Mucosa of gallbladder (tissue), 1 donor: Measurements from ENCODE around the gene PINLYP. TPM values are rescaled to one million over a fixed set of nuclear protein-coding genes. Genes with fewer than 3 reads are reported as not detected.
A peak's percentile ranks its signal among the peaks of the same experiment; 100 is the strongest.
"Not testable (repeated sequence)": the region's sequence is repeated elsewhere in the genome, so short reads cannot be mapped to it uniquely, and the experiment has no call there.

Experiments used
- DNase-seq: peaks from one replicate; pipeline ENCODE4 v3.0.0-alpha.2; 2020; ENCODE audit warnings: low spot score
- total RNA-seq: library from RNA; stranded (reverse); gene quantifications from one replicate; pipeline ENCODE4 v1.2.1, GENCODE V29; 2021
- donor health status: DM: no; HTN: no; CAD: no.

The PINLYP gene
- total RNA-seq, 1 donor from 2014 or later, result 13.3 TPM

DNA sequence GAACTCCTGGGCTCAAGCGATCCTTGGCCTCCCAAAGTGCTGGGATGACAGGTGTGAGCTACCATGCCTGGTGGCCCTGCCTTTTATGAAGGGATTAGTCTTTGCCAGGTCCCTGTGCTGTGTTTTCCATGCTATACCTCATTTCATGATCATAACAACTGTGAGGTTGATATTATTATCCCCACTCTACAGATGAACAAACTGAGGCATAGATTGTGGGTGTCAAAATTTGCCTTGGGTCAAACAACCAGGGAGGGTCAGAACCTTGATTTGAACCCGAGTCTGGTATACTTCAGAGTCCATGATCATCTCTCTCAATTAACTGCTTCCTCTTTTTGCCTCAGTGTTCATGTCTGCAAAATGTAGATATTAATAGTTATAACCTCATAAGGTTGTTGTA, 6.9 kb downstream of the PINLYP start:
- no peak for DNase-seq

DNA sequence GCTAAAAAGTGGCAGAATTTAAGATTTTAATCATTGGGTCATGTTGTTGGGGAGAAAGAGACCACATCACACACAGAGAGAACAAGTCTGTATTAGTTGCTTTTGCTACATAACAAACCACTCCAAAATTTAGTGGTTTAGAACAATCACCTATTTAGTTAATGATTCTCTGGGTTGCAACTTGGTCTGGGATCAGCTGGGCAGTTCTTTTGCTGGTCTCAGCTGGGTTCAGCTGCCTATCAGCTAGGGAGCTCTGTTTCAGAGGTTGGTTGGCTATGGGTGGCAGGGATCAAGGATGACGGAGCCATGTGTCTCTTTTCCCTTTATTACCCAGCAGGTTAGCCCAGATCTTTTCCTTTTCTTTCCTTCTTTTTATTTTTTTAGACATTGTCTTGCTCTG, 8.9 kb downstream of the PINLYP start:
- no peak for DNase-seq

DNA sequence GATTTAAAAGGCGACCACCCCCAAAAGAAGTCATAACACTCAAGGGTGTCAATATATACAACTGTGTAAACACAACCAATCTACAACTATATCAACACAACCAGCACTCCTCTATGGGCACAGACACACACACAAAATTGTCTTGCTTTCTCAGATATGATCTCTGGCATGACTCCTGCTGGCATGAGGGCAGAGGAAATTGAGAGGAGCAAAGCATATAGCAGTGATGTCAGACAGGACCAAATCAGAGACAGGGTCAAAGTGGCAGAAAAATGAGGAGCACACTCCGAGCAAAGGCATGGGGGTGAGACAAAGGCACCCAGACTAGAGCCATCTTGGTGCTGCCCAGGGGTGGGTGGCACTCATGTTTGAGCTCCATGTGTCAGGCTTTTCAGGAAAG, 10.7 kb downstream of the PINLYP start:
- DNase-seq, result no peak

DNA sequence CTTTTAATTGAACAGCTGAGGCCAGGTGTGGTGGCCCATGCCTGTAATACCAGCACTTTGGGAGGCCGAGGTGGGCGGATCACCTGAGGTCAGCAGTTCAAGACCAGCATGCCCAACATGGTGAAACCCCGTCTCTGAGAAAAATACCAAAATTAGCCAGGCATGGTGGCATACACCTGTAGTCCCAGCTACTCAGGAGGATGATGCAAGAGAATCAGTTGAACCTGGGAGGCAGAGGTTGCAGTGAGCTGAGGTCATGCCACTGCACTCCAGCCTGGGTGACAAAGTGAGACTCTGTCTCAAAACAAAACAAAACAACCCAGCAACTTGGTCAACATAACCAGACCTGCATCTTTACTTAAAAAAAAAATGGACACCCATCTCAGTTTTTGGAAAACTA, 11.4 kb downstream of the PINLYP start:
- DNase-seq, result not testable (repeated sequence)

DNA sequence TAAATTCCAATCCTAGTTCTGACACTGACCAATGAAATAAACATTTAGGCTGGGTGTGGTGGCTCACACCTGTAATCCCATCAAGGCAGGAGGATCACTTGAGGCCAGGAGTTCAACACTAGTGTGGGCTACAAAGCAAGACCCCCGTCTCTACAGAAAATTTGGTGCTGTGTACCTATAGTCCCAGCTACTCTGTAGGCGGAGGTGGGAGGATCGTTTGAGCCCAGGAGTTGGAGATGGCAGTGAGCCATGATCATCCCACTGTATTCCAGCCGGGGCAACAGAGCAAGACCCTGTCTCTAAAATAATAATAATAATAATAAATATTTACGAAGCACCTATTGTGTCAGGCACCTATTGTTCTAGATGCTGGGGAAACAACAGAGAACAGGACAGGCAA, 13.7 kb downstream of the PINLYP start:
- DNase-seq, result no peak

DNA sequence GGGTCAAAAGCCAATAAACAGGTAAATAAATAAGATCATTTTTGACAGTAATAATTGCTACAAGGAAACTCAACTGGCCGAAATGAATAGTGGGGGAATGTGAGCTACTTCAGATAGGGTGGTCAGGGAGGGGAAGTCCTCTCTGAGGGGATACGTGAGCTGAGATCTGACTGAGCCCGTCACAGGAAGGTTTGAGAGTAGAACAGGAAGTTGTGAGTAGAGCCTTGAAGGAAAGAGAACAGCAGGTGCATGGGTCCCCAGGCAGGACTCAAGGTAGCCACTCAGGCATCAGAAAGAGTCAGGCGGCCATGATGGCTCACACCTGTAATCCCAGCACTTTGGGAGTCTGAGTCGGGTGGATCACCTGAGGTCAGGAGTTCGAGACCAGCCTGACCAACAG, 14.1 kb downstream of the PINLYP start:
- DNase-seq, result no peak

DNA sequence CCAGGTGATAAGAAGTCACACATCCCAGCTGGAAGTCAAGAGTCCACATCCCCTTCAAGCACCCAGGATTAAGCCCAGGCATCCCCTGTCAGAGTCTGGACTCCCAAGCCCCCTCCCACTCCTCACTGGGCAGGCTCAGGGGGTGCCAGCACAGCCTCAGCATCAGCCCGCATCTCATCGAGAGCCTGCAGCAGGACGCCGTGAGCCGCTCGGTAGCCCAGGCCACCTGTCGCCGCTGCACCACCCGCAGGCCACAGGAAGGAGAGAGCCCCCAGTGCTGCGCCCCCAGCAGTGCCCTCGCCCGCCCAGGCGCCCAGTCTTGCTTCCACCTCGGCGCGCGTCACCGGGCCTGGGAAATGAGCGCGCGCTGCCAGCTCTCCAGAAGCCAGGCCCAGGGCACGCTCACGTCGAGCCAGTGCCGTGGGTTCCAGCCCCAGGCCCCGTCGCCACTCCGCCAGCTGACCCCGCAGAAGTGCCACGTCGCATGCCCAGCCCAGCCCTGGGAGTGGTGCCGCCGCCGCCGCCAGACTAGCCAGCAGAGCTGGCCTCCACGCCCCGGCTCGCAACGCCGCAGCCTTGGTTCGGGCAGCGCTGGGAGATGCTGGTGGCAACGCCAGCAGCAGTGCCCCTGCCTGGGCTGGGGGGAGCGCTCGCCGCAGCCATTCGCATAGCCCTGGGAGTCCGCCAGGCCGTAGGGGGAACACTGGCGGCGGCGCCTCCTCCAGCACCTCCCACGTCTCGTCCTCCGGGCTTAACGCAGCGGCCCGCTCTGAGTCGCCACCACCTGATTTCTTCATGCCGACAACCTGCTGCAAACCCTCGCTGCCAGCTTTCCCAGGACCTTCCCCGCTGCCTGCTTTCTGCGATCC, 16.5 kb downstream of the PINLYP start:
- no peak for DNase-seq

DNA sequence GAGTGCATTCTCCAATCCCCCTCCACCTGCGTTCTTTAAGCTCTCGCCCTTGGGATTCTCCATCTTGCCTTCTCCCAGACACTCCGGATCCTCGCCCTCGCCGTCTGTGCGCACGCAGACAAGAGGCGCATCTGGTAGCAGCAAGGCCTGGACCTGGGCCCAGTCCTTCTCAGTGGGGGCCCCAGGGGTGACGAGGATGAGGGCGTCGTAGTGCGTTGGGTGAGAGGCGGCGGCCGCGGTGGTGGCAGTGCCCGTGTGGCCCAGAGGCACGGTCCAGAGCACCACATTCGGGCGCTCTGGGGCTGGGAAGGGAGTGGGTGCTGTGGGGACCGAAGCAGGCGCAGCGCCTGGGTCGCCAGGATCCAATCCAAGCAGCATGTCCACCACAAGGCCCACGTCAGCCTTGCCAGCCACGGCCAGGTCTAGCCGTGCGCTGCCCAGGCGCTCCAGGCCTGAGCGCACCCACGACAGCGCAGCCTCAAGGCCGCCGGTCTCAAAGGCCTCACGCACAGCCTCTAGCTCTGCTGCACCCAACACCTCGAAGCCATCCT, 17.3 kb downstream of the PINLYP start:
- DNase-seq, result no peak

DNA sequence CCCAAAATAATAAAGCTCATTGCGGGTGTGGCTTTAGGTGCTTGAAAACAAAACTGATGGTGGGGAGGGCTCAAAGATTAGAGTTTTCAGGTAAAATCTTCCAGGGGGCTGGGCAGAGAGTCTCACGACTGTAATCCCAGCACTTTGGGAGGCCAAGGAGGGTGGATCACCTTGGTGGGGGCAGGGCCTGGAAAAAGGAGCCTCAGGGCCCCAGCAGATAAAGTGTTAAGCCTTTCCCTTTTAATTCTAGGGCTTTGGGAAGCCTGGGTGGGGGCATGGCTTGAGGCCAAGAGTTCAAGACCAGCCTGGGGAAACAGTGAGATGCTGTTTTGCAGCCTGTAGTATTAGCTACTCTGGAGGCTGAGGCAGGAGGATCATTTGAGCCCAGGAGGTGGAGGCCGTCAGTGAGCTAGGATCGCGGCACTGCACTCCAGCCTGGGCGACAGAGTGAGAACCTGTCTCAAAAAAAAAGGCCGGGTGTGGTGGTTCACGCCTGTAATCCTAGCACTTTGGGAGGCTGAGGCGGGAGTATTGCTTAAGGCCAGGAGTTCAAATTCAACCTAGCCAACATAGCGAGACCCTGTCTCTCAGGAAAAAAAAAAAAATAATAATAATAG, 18.6 kb downstream of the PINLYP start:
- no peak for DNase-seq

DNA sequence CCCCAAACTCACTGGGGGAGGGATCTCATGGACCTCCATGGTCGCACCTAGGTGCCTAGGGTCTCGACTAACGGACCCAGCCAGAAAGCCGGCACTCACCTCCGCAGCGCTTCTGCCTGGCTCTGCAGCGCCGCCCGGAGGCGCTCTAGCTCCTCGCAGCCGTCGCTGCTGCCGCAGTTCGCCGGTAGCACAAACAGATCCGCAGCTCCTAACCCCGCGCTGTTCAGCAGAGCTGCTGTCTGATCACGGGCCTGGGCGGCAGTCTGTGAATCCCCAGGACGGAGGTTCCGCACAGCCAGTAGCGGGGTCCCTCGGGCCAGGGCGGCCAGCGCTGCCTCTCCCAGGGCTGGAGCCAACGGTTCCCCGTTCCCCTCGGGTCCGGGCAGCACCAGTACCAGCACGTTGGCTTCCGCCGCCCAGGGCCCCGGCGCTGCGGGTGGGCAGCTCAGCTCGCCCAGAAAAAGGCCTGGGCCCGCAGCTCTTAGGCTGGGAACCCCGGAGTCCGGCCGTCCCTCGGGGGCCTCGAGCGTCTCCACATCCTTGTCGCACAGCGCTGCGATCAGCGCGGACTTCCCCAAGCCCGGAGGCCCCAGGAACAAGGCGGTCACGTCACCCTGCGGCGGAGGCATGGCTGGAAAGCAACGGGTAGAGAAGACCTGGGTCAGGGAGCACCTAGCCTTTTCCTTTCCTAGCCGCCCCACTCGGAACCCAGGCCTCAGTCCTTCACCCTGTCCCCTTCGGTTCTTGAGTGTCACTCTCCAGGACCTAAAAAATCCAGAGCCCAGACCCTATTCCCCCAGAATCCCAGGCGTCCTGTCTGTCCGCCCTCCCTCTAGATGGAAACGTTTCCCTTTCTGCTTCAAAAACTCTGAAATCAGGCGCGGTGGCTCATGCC, 19.4 kb downstream of the PINLYP start:
- peak; percentile 43 for DNase-seq

DNA sequence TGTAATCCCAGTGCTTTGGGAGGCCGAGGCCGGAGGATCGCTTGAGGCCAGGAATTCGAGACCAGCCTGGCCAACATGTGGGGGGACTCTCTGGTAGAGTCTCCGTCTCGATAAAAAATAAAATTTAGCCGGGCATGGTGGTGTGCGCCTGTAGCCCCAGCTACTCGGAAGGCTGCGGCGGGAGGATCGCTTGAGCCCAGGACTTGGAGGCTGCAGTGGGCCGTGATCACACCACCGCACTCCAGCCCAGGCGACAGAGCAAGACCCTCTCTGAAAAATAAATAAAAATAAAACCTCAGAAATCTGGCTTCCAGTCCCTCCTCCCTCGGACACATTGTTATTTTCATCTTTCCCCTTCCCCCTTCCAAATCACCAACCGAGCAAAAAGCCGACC, 20.0 kb downstream of the PINLYP start:
- DNase-seq, result no peak

DNA sequence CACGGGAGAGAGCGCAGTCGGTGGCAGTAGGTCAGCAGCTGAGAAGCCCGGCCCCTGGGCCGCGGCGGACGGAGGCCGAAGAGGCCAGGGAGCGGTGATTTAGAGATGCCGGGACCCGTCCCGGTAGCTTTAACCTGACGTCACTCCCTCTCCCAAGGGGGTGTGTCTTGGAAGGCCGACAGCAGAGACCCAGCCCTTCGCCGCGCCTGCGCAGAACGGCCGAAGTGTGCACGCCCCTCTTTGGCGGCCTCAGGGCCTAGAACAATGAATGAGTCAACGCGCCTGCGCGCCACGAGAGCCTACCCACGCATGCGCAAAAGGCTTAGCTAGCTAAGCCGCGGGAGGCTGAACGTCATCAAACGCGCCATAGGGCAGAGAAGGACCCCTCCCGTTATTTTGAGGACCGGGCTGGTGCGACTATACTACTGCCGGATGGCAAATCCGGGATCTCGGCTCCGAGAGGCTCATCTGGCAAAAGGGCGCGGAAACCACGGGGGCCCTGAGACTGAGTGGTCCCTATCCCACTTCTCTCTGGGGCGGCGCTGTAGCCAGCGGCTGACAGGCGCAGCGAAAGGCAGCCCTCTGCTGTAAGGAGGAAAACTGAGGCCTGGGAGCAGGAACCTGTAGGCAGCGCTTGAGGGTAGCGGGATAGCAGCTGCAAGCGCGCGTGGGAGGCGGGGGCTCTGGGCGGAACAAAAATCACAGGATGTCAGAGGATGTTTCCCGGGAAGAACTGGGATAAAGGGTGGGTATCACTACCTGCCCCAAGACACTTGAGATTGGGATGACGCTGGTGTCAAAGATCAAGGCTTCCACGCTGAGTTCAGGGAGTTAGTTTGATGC, 20.6 kb downstream of the PINLYP start, which contains the start of the genes IRGQ and ZNF576:
Gene IRGQ (minus strand): TSS at position 136 of the 843 bp plus-strand sequence. CDS start 796 bp downstream, outside the sequence.
Gene ZNF576 (plus strand): TSS at position 597 of the 843 bp plus-strand sequence. CDS start 514 bp downstream, outside the sequence.
- peak; percentile 100 for DNase-seq

DNA sequence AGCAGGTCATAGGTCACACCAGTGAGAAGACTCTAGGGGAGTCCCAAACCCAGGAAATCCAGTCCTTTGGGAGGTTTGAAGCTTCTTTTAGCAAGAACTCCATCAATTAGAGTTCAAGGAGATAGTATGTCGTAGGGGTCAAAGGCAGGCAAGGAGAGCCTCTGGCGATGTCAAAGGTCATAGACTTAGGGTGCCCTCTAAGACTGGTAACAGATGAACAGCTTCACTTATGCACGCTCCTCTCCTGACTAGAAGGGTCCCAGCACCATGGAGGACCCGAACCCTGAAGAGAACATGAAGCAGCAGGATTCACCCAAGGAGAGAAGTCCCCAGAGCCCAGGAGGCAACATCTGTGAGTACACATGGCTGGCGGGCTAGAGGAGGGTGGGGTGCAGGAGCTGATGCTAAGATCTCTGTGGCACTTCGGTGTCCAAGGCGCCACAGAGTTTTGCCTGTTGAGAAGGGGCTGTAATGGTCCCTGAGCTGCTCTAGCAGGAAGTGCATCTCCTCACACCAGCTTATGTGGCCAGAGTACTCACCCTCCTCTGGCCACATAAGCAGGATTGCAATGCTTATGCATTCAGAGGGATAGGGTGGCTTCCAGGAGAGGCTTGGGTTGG, 21.4 kb downstream of the PINLYP start:
- no peak for DNase-seq

DNA sequence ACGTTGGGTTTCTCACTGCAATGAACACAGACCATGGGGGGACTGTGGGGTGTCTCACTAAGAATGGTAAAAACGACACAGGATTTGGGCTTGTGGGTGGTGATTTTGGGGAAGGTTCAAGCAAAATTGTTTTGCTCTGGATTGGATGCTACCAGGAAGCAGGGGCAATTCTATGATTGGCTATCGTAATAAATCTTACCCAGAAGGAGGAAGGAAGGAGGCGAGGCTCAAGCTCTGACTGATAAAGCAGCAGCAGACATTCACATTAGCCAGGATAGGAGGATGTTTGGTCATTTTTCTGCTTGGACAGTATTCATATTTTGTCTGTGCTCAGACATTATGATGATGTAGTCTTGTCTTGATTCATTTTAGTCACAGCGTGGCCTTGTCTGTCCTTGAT, 22.3 kb downstream of the PINLYP start:
- DNase-seq, result no peak

DNA sequence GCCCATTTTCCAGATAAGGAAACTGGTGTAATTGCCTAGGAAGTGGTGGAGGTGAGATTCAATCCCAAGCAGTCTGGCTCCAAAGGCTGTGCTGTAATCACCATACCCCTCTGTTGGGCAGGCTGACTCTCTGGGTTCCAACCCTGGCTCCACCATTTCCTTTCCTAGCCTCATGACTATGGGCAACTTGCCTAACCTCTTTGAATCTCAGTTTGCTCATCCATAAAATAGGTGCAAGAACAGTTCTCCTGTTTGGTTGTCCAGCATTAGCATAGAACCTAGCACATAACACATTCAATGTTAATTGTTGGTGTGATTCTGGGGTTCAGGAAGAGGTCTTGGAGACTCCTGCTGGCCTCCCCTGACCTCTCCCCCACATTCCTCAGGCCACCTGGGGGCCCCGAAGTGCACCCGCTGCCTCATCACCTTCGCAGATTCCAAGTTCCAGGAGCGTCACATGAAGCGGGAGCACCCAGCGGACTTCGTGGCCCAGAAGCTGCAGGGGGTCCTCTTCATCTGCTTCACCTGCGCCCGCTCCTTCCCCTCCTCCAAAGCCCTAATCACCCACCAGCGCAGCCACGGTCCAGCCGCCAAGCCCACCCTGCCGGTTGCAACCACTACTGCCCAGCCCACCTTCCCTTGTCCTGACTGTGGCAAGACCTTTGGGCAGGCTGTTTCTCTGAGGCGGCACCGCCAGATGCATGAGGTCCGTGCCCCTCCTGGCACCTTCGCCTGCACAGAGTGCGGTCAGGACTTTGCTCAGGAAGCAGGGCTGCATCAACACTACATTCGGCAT, 23.0 kb downstream of the PINLYP start:
- no peak for DNase-seq

DNA sequence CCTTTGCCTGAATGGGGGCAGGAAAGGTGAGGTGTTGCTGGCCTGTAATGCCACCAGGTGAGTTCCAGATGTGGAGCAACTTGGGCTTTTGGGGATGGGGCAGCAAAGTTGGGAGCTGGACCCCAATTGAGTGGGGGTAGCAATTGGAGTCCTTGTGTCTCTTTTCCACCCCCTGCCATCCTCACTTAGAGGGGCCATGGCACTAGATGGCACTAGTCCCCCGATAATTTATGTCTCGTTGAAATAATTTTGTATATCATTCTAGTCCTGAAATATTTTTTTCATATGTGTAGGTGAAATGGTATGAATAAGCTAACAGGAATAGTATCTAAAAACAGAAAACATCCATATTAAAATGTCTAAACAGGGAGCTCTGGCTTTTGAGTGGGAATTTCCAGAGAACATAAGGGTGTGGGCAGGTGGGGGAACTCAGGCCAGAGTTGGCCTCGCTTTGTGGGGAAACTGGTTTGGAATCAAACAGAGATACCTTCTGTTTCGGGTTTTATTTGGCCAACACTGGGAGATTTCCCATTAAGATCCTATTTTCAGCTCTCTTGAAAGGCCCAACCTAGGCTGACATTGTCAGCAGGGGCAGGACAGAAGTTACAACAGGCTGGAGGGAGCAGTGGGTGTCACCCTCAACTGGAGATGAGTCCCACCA, 24.2 kb downstream of the PINLYP start:
- DNase-seq, result no peak

DNA sequence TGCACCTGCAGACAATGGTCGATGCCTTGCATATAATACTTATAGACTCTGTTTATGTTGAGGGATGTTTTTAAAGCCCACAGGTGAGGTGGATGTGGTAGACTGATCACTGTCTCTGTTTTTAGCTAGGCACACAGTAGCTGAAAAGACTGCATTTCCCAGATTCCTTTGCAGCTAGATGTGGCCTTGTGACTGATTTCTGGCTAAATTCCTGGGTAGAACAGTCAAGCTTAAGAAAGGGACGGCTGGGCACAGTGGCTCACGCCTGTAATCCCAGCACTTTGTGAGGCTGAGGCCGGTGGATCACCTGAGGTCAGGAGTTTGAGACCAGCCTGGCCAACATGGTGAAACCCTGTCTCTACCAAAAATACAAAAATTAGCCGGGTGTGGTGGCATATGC, 24.7 kb downstream of the PINLYP start:
- not testable (repeated sequence) for DNase-seq

DNA sequence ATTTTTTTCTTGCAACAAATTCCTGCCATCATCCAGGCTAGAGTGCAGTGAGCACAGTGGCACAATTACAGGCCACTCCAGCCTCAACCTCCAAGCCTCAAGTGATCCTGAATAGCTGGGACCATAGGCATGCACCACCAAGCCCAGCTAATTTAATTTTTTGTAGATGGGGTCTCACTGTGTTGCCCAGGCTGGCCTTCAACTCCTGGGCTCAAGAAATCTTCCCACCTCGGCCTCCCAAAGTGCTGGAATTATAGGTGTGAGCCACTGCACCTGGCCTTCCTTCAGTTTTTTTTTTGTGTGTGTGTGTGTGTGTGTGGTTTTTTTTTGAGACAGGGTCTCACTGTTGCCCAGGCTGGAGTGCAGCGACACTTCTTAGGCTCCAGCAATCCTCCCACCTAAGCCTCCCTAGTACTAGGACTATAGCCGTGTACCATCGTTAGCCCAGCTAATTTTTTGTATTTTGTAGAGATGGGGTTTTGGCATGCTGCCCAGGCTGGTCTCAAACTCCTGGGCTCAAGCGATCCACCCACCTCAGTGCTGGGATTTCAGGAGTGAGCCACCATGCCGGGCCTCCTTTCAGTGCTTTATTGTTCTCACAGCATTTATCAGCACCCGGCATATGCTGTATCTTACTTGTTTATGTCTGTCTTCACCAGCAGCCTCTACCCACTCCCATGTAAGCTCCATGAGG, 30.4 kb downstream of the PINLYP start:
- DNase-seq, result no peak
